SU-DHL-6 (cell line): ENCODE data around the gene OSTN.

Experiments used
- H2AFZ ChIP-seq: fragments of 200-600 bp; sonication (generic); 2 replicates; pipeline ENCODE4 v1.6.1; 2014; ENCODE audit warnings: low read depth, mild to moderate bottlenecking, moderate library complexity, mixed read lengths, antibody characterized with exemption, low read length; ENCODE audit not compliant: severe bottlenecking
- H3F3A ChIP-seq: fragments of 200-600 bp; shearing (Covaris generic); 2 replicates; pipeline ENCODE4 v1.6.0; 2016; ENCODE audit warnings: antibody characterized with exemption, mild to moderate bottlenecking; ENCODE audit not compliant: insufficient read depth
- H3K27ac ChIP-seq: fragments of 200-600 bp; sonication (generic); 2 replicates; pipeline ENCODE4 v1.5.1; 2016; ENCODE audit warnings: low read depth, mild to moderate bottlenecking, low read length, moderate library complexity, mixed read lengths
- H3K27me3 ChIP-seq: fragments of 200-600 bp; sonication (generic), shearing (Covaris generic); 2 replicates; pipeline ENCODE4 v1.6.0; 2014; ENCODE audit warnings: mild to moderate bottlenecking, low read length
- H3K36me3 ChIP-seq: fragments of 200-600 bp; sonication (generic); 2 replicates; pipeline ENCODE4 v1.6.1; 2014; ENCODE audit warnings: mild to moderate bottlenecking, low read length, mixed read lengths
- H3K4me2 ChIP-seq: fragments of 300-600, 200-600 bp; shearing (Covaris generic), sonication (generic); 2 replicates; pipeline ENCODE4 v1.6.0; 2014; ENCODE audit warnings: low read length, low read depth, mild to moderate bottlenecking; ENCODE audit not compliant: poor library complexity, severe bottlenecking
- H3K4me3 ChIP-seq: fragments of 200-600 bp; sonication (generic); 2 replicates; pipeline ENCODE4 v1.5.1; 2014; ENCODE audit warnings: antibody characterized with exemption, low read length, mild to moderate bottlenecking, mixed read lengths; ENCODE audit not compliant: insufficient read depth, poor library complexity, severe bottlenecking
- H3K79me2 ChIP-seq: fragments of 200-600 bp; sonication (generic); 2 replicates; pipeline ENCODE4 v1.6.1; 2014; ENCODE audit warnings: mild to moderate bottlenecking, low read length, moderate library complexity; ENCODE audit not compliant: insufficient read depth
- H3K9ac ChIP-seq: fragments of 200-600 bp; sonication (generic); 2 replicates; pipeline ENCODE4 v1.7.0; 2014; ENCODE audit warnings: mild to moderate bottlenecking, low read length
- H3K9me2 ChIP-seq: fragments of 200-600 bp; sonication (generic); replicated peaks from 2 replicates; pipeline ENCODE4 v1.6.1; 2014; ENCODE audit warnings: low read length; ENCODE audit not compliant: insufficient read depth
- H3K9me3 ChIP-seq: fragments of 200-600 bp; sonication (generic); 2 replicates; pipeline ENCODE4 v1.6.1; 2014; ENCODE audit warnings: low read length, mixed read lengths; ENCODE audit not compliant: insufficient read depth
- H4K20me1 ChIP-seq: fragments of 200-600 bp; sonication (generic); 2 replicates; pipeline ENCODE4 v1.6.1; 2014; ENCODE audit warnings: low read depth, mild to moderate bottlenecking, antibody characterized with exemption, low read length, moderate library complexity, mixed read lengths
- CTCF ChIP-seq: fragments of 200-600 bp; sonication (generic); IDR thresholded peaks from one replicate; pipeline ENCODE4 v1.5.1; 2017; ENCODE audit warnings: antibody characterized with exemption, mild to moderate bottlenecking, low read length, moderate library complexity; ENCODE audit not compliant: insufficient read depth, poor library complexity, severe bottlenecking
- EZH2phosphoT487 ChIP-seq: fragments of 200-600 bp; sonication (generic), shearing (Covaris generic); conservative IDR thresholded peaks from 2 replicates; pipeline ENCODE4 v1.6.1; 2018; ENCODE audit warnings: mild to moderate bottlenecking, antibody characterized with exemption, low read length, moderate library complexity, mixed read lengths

The OSTN gene

GRCh38 chr3:191296041-191296541 lies 97.0 kb downstream of the OSTN start:
- Histone ChIP-seq H3K27me3 (no peaks in the 10 kb centered on the region), H4K20me1 (no peaks in the 10 kb centered on the region), H2AFZ (no peak overlapping the region), H3K4me2 (peak overlapping the region; percentile 32), H3K9me3 (no peaks in the 10 kb centered on the region), H3F3A (no peaks in the 10 kb centered on the region), H3K27ac (peak overlapping the region; percentile 7; the same call in 1 of the 2 replicates), H3K9ac (no peak overlapping the region), H3K36me3 (no peaks in the 10 kb centered on the region), H3K4me3 (no peak overlapping the region), H3K79me2 (no peaks in the 10 kb centered on the region), H3K9me2 (no peaks in the 10 kb centered on the region)
- TF ChIP-seq EZH2phosphoT487, result no peak
- no peak for TF ChIP-seq CTCF

GRCh38 chr3:191298846-191299245 lies 99.8 kb downstream of the OSTN start:
- no peak overlapping the region for H2AFZ ChIP-seq
- H3F3A ChIP-seq, result no peaks in the 10 kb centered on the region
- H3K9me2 ChIP-seq, result no peaks in the 10 kb centered on the region
- TF ChIP-seq EZH2phosphoT487 (no peak), CTCF (no peak)
- H3K9me3 ChIP-seq, result no peaks in the 10 kb centered on the region
- no peak overlapping the region for H3K27ac ChIP-seq
- H3K4me2 ChIP-seq, result no peak overlapping the region
- H3K9ac ChIP-seq, result no peak overlapping the region
- no peak overlapping the region for H3K4me3 ChIP-seq
- no peaks in the 10 kb centered on the region for H3K27me3 ChIP-seq
- H3K79me2 ChIP-seq, result no peaks in the 10 kb centered on the region
- no peaks in the 10 kb centered on the region for H3K36me3 ChIP-seq
- no peaks in the 10 kb centered on the region for H4K20me1 ChIP-seq

GRCh38 chr3:191300422-191300821 lies 101.4 kb downstream of the OSTN start:
- Histone ChIP-seq H3K27me3 (no peaks in the 10 kb centered on the region), H2AFZ (peak overlapping the region; percentile 38), H3K9me3 (no peaks in the 10 kb centered on the region), H3K4me2 (peak overlapping the region; percentile 36), H3K27ac (peak overlapping the region; percentile 37; the same call in 1 of the 2 replicates), H3K9ac (no peak overlapping the region), H3F3A (no peaks in the 10 kb centered on the region), H3K36me3 (no peaks in the 10 kb centered on the region), H3K4me3 (no peak overlapping the region), H3K79me2 (no peaks in the 10 kb centered on the region), H3K9me2 (no peaks in the 10 kb centered on the region), H4K20me1 (no peaks in the 10 kb centered on the region)
- no peak for TF ChIP-seq EZH2phosphoT487
- TF ChIP-seq CTCF, result no peak
